Stimulated activated CD4-positive, alpha-beta T cell treated with anti-CD3 and anti-CD28 coated beads, TNF-alpha, amount 100 ng/mL, for 24 hours (primary cell): ENCODE measurements around the gene IPO13.

ENCODE experiments used
- DNase-seq, 3 experiments: peaks; one replicate each; pipeline ENCODE4 v3.0.0-alpha.2; 2020; ENCODE audit warnings: low read depth in 3 of 3

IPO13 gene

GRCh38 chr1:43973981-43974442 lies 27.3 kb downstream of the IPO13 start:
- DNase-seq = no peak

GRCh38 chr1:43974443-43975248 lies 27.9 kb downstream of the IPO13 start, which contains the start of gene ATP6V0B:
TSS of gene ATP6V0B (plus strand) at chr1:43974960. CDS start at chr1:43975041, 81 bp downstream.
- DNase-seq = peak; percentile 91 to 96 (median 94)

GRCh38 chr1:43975249-43975961 lies 28.7 kb downstream of the IPO13 start:
- no peak for DNase-seq

- DNase-seq = no peak
Observed at GRCh38 chr1:43976045-43976444, 29.3 kb downstream of the IPO13 start.

GRCh38 chr1:43976890-43977289 lies 30.1 kb downstream of the IPO13 start:
- DNase-seq = no peak

GRCh38 chr1:43977376-43978263 lies 30.9 kb downstream of the IPO13 start:
- no peak for DNase-seq

- DNase-seq = no peak
Observed at GRCh38 chr1:43978264-43978550, 31.5 kb downstream of the IPO13 start.

- DNase-seq = peak in 1 of 3 experiments; percentile 47
Observed at GRCh38 chr1:43978551-43979260, 32.0 kb downstream of the IPO13 start, which contains the start of gene B4GALT2. TSS of gene B4GALT2 (plus strand) at chr1:43979210. CDS start at chr1:43981161, 1,951 bp downstream.

- DNase-seq = no peak
Observed at GRCh38 chr1:43979261-43979527, 32.4 kb downstream of the IPO13 start.

- peak in 1 of 3 experiments; percentile 49 for DNase-seq
Observed at GRCh38 chr1:43979528-43980254, 32.9 kb downstream of the IPO13 start.

- no peak for DNase-seq
Observed at GRCh38 chr1:43980255-43981134, 33.7 kb downstream of the IPO13 start.

- DNase-seq = no peak
Observed at GRCh38 chr1:43981135-43981491, 34.4 kb downstream of the IPO13 start.

GRCh38 chr1:43981636-43982035 lies 34.9 kb downstream of the IPO13 start:
- no peak for DNase-seq

GRCh38 chr1:43982241-43982640 lies 35.5 kb downstream of the IPO13 start:
- no peak for DNase-seq

GRCh38 chr1:43982808-43983207 lies 36.1 kb downstream of the IPO13 start:
- no peak for DNase-seq

- DNase-seq = no peak
Observed at GRCh38 chr1:43983253-43983899, 36.6 kb downstream of the IPO13 start.

GRCh38 chr1:43984855-43985254 lies 38.1 kb downstream of the IPO13 start:
- DNase-seq = no peak

- DNase-seq = no peak
Observed at GRCh38 chr1:43985984-43986595, 39.3 kb downstream of the IPO13 start.

- no peak for DNase-seq
Observed at GRCh38 chr1:43986712-43987111, 40.0 kb downstream of the IPO13 start.
